Kidney glomerular epithelial cell (primary cell): ENCODE measurements around the gene RNF144A.

Source experiments
- DNase-seq: peaks from one replicate; lab custom pipeline; 2025; lab: John Stamatoyannopoulos, UW

The RNF144A gene

GRCh38 chr2:6947929-6948676 lies 30.9 kb downstream of the RNF144A start:
- no peak for DNase-seq

- DNase-seq: no peak
These were observed 31.6 kb downstream of the RNF144A start for GRCh38 chr2:6948677-6949351.

GRCh38 chr2:6951046-6951445 lies 33.8 kb downstream of the RNF144A start:
- DNase-seq: no peak

GRCh38 chr2:6952101-6952500 lies 34.9 kb downstream of the RNF144A start:
- no peak for DNase-seq

DNA sequence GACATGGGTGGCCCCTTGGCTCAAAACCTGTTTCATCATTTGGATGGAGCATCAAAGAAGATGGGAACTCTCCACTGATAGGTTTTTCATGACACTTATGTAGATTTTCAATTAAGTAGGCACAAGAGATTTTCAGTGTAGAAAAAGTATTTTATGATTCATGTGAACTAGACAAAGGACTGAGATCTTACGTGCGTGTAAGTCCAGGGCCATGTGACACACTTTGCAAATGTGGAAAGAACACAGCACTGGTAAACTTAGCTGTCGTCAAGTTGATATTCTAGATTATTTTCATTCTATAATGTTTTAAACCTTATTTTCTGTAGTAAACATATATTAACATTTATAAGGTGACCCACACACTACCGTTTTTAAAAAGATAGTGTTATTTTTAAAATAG lies 37.4 kb downstream of the RNF144A start:
- DNase-seq: no peak

DNA sequence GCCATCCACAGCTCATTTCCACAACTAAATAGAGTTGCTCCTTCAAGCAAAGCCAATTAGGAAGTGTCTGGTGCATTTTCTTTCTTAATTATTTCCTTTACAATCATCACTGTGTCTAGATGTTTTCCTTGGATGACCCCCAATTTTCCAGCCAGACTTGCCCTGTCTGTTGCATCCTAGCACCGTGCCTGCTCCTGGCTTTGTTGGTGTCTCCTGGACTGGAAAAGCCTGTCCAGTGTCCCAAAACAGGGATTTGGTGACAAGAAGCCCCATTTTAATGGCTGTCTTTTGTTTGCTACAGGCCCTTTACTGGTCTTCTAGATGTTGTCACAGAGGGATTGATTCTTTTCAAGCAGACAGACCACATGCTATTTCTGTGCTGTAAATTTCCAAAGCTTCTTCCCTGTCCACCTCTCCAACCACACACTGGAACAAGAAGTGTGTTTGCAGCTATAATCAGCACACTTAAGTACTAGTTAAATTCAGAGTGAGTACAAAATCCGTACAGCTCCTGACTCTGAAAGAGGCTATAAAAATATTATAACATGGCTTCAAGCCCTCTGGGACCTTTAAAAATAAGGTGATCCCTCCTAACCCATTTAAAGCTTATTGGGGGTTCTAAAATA lies 38.4 kb downstream of the RNF144A start:
- no peak for DNase-seq

DNA sequence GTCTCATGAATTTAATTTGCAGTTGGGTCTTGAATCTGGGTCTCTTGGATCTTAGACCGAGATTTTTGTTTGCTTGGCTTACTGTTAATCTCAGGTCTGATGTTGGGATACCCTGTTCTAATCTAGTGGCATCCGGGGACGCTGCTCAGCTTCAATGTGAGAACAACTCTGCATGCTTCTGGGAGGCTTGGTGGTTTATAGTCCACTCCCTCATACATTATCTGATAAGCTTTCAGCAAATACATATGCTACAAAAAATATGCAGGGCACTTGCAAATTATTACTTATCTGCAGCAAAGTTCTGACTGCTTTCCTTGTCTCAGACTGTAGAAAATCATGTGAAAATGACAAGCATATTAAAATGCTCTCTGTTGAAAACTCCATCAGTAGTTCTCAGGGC lies 39.4 kb downstream of the RNF144A start:
- DNase-seq: no peak

DNA sequence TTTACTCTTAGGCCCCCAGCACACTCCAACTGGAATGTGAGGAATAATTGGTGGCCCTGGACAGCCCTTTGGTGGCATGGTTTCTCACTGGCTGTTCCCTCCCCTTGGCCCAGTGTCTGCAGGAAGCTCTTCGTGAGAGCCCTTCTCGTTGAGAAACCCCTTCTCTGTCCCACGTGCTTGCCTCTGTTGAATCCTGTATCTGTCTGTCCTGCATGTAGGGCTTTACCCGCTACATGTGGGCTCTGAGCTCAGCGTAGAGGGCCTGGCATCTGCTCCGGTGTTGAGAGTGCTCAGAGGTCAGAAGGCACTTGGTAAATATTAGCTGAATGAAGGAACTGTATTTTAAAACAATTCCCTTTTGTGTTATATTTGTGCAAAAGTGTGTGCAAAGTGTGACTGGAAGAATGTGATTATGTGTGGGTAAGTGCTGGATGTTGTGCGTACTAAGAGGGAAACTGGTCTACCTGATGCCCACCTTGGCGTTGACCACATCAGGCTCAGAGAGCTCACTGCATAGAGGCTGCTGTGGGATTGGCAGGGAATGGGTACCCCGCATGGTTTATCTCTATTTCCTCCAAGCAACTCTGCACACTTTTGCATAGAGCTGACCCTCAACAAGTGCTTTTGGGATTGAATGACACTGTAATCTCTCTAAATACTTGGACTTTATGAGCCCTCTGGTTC lies 40.0 kb downstream of the RNF144A start:
- DNase-seq: no peak

- no peak for DNase-seq
These were observed 40.9 kb downstream of the RNF144A start for GRCh38 chr2:6957910-6958615.

- no peak for DNase-seq
These were observed 41.5 kb downstream of the RNF144A start for GRCh38 chr2:6958616-6959235.

DNA sequence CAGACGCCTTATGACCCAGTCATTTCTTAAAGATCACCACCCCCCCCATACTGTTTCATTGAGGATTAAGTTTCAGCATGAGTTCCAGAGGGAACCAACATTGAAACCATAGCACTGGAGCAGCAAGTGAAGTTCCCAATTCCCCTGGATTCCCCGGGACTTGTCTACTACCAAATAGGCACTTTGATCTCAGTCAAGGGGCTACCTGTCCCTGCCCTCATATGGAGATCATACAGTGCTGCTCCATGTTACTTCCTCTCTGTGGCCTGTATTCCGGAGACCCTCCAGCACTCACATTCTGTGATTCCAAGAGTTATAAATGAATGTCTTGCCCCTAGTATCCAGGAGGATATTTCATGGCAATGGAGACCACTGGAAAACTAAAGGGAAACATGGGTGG lies 42.5 kb downstream of the RNF144A start:
- no peak for DNase-seq

DNA sequence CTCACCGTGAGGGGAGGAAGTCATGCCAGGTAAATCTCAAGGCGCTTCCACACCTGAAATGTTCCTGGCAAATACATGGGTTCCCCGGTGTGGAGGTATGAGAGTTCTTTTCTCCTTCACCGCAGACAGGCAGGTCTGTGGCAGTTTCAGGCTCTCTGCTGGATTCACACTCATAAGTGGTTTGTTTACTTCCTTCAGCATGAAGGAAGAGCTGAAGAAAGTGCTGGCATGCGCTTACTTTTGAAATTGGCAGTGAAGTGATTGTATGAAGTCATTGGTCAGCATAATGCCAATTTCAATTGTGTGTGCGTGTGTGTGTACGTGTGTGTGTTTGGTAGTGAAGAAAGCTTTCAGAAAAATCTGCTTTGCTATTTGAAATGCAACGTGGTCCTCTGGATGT lies 43.4 kb downstream of the RNF144A start:
- no peak for DNase-seq

DNA sequence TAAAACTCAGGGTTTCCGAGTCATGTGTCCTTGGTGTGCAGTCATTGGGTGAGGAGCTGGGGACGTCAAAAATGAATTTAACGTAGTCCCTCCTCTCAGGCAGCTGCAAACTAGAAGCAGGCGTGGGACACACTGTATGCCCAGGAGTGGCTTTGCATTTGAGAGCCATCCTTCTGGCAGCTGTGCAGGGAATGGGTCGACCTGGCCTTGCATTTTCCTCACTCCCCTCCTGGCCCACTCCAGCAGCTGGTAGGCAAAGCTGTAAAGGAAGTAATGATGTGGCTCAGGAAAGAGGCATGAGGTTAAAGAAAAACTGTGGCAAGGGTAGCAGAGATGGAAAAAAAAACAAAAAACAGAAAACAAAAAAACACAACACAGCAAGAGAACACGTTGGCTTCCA lies 46.5 kb downstream of the RNF144A start:
- DNase-seq: no peak

- no peak for DNase-seq
These were observed 48.0 kb downstream of the RNF144A start for GRCh38 chr2:6965071-6965795.

DNA sequence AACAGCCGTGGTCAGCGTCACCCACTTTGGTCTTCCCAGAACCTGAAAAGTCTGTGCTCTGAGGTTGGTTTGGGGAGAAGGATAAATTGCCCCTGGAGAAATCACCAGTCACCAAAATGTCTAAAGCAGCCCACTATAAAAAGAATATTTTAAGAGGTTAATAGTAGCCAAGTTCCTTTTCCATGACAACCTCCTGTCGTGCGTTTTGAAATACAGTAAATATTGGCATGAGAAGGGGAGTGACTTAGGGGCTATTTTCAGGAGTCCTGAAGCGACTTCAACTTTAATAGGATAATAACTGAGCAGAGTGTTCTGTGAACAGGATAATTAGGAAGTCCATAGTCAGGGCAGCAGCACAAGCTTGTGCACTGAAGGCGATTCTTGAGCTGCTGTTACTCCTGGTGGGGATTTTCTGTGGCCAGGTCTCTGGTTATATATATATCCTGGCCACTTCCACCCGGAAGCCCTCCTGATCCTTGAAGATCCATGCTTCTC lies 49.3 kb downstream of the RNF144A start:
- no peak for DNase-seq

DNA sequence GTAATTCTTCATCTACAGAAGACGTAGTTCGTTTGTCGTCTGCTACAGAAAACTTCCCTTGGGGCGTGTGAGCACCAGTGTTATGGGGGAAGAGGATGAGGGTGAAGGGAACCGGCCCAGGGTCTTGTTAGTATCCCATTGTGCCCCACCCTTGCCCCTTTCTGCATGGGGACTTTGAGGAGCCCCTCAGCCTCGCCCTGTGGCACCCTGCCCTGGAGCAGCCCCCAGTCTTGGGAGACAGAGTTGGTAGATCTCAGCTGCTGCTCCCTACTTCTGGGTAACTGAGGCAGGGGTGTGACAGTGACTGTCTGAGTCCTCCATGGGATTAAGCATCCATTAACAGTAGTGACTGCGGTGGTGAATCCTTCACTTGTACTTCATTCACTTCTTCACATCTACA lies 50.1 kb downstream of the RNF144A start:
- DNase-seq: no peak

DNA sequence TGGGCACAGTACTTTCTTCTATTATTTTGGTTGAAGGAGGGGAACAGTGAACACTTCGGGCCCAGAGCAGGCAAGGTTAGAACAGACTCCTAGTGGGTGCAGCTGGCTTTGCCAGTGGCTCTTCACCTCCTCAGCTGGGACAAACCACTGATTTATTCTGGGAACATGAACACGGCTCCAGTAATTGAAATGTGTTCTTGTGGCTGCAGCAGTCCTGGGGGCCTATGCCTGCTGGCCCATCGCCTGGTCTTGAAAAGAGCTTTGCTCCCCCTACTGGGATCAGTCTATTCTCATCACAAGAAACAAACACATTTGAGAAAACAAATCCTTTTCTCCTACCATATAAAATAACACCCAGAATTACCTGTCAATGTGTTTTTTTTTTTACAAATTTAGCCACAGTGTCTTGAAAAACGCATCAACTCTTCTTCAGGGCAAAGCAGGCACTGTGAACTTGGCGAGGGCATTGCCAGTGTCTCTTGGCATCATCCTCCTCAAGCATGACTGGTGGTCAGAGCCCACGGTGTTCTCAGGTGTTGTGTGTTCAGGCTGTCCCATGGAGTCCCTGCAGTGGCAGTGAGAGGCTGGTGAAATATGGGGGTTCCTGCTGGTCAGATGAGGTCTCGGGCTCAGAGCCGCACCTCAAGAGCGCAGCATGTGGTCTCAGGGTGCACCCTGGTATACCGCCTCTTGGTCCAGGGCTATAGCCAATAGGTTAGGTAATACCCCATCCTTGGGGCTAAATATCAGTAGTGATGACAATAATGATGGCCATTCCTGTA lies 51.3 kb downstream of the RNF144A start:
- no peak for DNase-seq

DNA sequence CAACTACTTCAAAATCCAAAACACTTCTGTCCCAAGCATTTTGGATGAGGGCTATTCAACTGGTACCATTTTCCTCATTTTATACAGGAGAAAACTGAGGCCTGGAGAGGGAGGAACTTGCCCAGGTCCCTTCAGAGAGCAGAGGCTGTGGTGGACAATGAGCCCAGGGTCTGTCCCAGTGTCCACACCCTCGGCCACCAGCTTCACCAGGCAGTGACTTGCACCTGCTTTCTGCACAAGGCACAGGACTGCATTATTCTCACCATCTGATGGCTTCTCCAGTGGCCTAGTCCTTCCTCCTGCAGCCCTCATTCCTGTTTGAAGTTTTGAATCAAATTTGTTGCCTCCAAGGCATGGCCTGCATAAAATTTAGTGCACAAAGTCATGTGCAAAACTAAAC lies 53.3 kb downstream of the RNF144A start:
- no peak for DNase-seq

GRCh38 chr2:6970976-6971480 lies 53.8 kb downstream of the RNF144A start:
- DNase-seq: no peak

- no peak for DNase-seq
These were observed 54.3 kb downstream of the RNF144A start for GRCh38 chr2:6971502-6971901.
